Middle frontal gyrus (tissue), 1 donor: Measurements from ENCODE around the gene DCUN1D2.
"Not testable (repeated sequence)": the region's sequence is repeated elsewhere in the genome, so short reads cannot be mapped to it uniquely, and the experiment has no call there.

ENCODE experiments used
- DNase-seq: peaks from one replicate; pipeline ENCODE4 v3.0.0-alpha.2; 2015; ENCODE audit warnings: low spot score; ENCODE audit errors: extremely low spot score

Gene DCUN1D2

DNA sequence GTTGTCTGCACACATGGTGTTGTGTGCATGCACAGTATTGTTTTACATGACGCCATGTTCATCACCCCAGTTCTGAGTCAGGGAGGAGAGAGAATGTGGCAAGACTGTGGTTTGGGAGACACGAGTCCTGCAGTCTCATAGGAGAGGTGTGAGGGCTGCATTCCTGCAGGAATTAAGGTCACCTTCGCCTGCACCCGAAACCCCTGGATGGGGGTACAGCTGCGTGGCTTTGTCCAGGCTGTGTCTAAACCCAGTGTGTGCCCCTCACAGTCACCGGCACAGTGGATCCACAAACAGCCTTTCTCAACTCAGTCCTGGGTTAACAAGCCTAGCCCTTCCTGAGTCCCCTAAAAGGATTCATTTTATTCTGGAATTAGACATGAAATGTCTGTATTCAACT is 42.9 kb downstream of the DCUN1D2 start:
- DNase-seq = no peak

DNA sequence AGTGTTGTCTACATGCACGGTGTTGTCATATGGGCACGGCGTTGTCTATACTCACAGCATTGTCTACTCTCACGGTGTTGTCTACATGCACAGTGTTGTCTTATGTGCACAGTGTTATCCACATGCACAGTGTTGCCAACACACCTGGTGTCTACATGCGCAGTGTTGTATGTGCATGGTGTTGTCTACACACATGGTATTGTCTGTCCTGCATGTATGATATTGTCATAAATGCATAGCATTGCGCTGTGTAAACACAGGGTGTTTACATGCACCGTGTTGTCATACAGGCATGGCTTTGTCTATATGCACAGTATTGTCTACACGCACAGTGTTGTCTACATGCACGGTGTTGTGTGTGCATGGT is 44.0 kb downstream of the DCUN1D2 start:
- DNase-seq = no peak

DNA sequence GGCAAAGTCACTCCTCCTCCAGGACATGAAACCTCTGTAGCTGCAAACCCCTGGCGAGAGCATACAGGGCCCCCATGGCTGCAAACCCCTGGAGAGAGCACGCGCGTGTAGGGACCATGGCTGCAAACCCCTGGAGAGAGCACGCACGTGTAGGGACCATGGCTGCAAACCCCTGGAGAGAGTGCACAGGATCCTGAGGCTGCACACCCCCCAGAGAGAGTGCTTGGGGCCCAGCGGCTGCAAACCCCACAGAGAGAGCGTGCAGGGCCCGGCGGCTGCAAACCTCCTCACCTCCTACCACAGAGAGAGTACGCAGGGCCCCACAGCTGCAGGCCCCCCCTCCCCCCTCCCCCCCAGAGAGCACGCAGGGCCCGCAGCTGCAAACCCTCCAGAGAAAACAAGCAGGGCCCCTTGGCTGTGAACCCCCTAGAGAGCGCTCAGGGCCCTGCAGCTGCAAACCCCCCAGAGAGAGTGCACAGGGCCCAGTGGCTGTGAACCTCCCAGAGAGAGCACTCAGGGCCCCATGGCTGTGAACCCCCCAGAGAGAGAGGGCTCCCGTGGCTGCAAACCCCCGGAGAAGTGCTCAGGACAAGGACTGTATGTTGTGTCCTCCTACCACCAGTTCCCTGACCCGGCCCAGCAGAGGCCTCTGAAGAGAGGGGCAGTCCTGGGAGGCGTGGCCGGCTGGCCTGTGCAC is 44.6 kb downstream of the DCUN1D2 start:
- DNase-seq = no peak

DNA sequence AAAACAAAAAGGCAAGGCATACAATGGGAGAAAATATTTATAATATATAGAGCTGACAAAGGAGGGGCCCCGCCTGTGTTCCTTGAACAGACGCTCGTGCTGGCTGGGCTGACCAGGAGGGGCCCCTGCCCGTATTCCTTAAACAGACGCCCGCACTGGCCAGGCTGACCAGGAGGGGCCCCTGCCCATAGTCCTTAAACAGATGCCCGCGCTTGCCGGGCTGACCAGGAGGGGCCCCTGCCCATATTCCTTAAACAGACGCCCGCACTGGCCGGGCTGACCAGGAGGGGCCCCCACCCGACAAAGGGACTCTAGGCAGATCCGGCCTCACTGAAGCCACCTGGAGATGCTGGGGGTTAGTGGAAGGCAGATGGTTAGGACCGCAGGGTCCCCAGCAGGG is 46.5 kb downstream of the DCUN1D2 start:
- DNase-seq = no peak

- DNase-seq = no peak
These were observed 47.5 kb downstream of the DCUN1D2 start for GRCh38 chr13:113442985-113443362.

- no peak for DNase-seq
These were observed 48.0 kb downstream of the DCUN1D2 start for GRCh38 chr13:113442354-113442984.

DNA sequence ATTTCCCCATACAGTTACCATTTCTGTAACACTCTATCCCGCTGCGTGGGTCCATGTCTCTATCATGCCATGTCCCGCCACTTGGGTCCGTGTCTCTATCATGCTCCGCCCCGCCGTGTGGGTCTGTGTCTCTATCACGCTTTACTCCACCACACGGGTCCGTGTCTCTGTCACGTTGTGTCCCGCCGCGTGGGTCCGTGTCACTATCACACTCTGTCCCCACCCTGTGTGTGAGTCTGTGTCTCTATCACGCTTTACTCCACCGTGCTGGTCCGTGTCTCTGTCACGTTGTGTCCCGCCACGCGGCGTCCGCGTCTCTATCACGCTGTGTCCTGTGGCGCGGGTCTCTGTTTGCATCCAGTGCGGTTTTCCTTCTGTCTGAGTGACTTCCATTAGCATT is 48.9 kb downstream of the DCUN1D2 start:
- no peak for DNase-seq

GRCh38 chr13:113437408-113438010 is 53.0 kb downstream of the DCUN1D2 start:
- DNase-seq = no peak

DNA sequence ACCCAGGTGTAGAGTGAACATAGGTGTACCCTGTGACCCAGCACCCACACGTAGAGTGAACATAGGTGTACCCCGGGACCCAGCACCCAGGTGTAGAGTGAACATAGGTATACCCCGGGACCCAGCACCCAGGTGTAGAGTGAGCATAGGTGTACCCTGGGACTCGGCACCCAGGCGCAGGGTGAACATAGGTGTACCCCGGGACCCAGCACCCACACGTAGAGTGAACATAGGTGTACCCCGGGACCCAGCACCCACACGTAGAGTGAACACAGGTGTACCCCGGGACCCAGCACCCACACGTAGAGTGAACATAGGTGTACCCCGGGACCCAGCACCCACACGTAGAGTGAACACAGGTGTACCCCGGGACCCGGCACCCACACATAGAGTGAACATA is 53.6 kb downstream of the DCUN1D2 start:
- DNase-seq = not testable (repeated sequence)

- DNase-seq = not testable (repeated sequence)
These were observed 54.6 kb downstream of the DCUN1D2 start for GRCh38 chr13:113435907-113436306.

GRCh38 chr13:113433391-113433916 is 57.1 kb downstream of the DCUN1D2 start:
- DNase-seq = no peak

DNA sequence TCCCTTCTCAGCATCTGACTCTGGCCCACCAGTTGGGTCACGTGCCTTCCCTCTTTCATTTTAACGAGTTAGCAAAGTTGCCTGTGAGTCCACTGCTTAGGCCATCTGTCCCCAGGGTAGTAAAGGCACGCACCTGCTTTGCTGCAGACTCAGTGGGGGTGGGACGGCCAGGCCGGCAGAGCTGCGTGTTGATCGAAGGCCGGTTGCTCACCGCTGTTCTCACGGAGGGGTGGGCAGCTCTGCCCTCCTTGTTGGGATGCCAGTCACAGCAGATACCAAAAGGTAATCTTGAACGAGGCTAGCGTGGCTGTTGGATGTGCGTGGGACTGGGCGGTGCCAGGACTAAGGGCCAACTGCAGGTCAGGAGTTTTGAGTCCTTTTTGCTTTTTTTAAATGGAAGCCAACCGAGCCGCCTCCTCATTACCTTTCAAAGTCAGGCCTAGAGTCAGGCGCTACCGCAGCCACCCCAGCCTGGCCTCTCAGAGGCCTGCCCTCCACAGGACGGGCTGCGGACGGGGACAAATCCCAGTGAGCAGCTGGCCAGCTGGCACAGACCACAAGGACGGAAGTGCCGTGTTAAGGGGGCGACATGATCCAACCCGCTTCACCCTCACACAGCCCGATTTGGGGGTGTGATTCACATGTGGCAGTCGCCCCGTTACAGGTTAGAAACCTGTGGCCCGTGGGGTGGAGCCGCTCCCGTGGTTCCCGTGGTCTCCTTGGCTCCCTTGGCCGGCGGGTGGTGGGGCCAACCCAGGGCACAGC is 57.8 kb downstream of the DCUN1D2 start:
- no peak for DNase-seq

- no peak for DNase-seq
These were observed 59.3 kb downstream of the DCUN1D2 start for GRCh38 chr13:113431171-113431570.

- DNase-seq = no peak
These were observed 60.0 kb downstream of the DCUN1D2 start for GRCh38 chr13:113430378-113431110.

DNA sequence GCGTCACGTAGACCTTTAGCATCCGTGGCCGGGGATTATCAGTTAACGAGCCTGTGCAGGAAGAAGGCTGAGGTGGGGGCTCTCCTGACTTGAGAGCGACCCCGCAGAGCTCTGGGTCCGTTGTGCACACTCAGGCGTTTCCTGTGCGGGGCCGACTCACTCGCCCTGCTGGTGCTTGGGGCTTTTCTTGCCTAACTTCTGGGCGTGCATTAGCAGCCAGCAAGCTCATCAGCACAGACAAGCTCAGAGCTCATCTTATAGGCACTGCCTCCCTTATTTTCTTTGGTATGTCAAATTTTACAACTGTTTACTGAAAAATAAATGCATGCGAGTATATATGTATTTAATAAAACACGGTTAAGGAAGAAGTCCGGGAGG is 60.9 kb downstream of the DCUN1D2 start:
- no peak for DNase-seq

GRCh38 chr13:113428871-113429607 is 61.5 kb downstream of the DCUN1D2 start:
- no peak for DNase-seq

GRCh38 chr13:113428469-113428865 is 62.0 kb downstream of the DCUN1D2 start:
- no peak for DNase-seq

DNA sequence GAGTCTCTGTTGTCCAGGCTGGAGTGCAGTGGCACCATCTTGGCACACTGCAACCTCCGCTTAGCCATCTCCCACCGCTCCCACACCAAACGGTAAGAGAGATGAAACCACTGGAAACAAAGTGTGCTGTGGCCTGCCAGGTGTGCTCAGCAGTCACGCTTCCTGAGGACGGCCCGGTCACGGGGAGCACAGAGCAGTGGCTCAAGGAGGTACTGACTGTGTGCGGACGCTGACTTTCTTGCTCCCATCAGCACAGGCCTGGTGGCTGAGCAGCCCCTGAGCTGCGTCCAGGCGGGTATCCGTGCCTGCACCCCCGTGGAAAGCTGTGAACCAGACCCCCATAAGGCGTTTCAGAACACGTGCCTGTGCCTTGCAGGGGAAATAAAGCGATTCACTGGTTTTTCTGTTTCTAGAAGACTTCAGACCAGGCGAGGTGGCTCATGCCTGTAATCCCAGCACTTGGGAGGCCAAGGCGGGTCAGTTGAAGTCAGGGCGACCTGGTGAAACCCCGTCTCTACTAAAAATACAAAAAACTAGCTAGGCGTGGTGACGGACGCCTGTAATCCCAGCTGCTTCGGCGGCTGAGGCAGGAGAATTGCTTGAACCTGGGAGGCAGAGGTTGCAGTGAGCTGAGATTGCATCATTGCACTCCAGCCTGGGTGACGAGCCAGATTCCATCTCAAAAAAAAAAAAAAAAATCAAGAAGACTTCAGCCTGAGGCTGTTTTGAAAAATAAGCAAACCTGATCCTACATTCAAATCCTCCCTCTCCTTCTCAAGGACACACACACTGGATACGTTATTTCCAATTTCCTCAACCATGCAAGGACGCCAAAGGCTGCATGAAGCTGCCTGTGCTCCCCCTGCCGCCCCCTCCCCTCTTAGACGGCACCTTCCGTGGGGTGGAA is 62.7 kb downstream of the DCUN1D2 start:
- no peak for DNase-seq

DNA sequence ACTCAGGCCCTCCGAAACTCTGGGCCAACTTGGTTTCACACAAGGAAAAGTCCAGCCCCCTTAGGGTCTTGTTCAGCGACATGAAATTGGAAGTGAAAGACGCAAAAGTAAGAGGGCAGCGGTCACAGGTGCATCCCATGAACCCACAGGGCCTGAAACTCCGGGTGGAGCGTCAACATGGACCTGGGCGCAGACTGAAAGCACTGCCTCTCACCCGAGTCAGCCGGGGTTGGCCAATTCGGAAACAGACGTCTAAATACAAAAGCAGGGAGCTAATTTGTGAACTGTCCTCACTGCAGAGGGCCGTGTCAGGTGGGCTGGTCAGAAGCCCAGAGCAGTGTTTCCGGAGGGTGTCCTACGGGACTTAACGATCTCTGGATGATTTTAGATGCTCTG is 63.9 kb downstream of the DCUN1D2 start:
- DNase-seq = no peak
